ENCODE measurements around the gene SMIM27. TPM values are rescaled to one million over a fixed set of nuclear protein-coding genes. Genes with fewer than 3 reads are reported as not detected.

Gene SMIM27
- total RNA-seq, 1 experiment from 2014 or later: 13.6 TPM

- ATAC-seq (no peak), DNase-seq (ENCODE audit: low spot score) (no peak)
- Mint-ChIP-seq H3K27me3 (ENCODE audit: low read depth) (no peaks in the 10 kb centered on the region), H3K4me1 (peaks cover 3% of the 10 kb centered on the region), H3K4me3 (no peak overlapping the region), H3K9me3 (no peaks in the 10 kb centered on the region), H3K27ac (no peak overlapping the region), H3K36me3 (no peaks in the 10 kb centered on the region)
- ChIA-PET POLR2A (no interaction called here), CTCF (interaction anchor here (0.6 to 1.7 kb wide), 4 partner anchors 14 to 180 kb away, joined by 3 to 4 read pairs (median 3); partner anchors contain the start of gene RIGI)
- TF ChIP-seq SOX15 (CRISPR knock-in tag; IDR thresholded peaks at IDR 0.05): no peak
Measured at GRCh38 chr9:32558408-32558934, 6.3 kb downstream of the SMIM27 start.

GRCh38 chr9:32565967-32566366, 13.8 kb downstream of the SMIM27 start:
- H3K9me3 Mint-ChIP-seq: no peaks in the 10 kb centered on the region
- no peaks in the 10 kb centered on the region for H3K4me1 Mint-ChIP-seq
- H3K27me3 Mint-ChIP-seq (ENCODE audit: low read depth): no peaks in the 10 kb centered on the region
- CTCF ChIA-PET: interaction anchor here (2.2 kb wide), 1 partner anchor 188 kb away, joined by 11 read pairs; no protein-coding TSS in a partner anchor
- POLR2A ChIA-PET: interaction anchor here (0.6 kb wide), 1 partner anchor 14 kb away, joined by 4 read pairs; no protein-coding TSS in a partner anchor
- ATAC-seq: no peak
- H3K4me3 Mint-ChIP-seq: no peak overlapping the region
- no peak overlapping the region for H3K27ac Mint-ChIP-seq
- peaks cover 31% of the 10 kb centered on the region for H3K36me3 Mint-ChIP-seq
- no peak for TF ChIP-seq PRRX2 (CRISPR knock-in tag; IDR thresholded peaks at IDR 0.05)
- TF ChIP-seq GRHL2 (CRISPR knock-in tag; IDR thresholded peaks at IDR 0.05; ENCODE audit: insufficient replicate concordance, severe bottlenecking): no peak
- no peak for TF ChIP-seq ZNF219 (CRISPR knock-in tag; IDR thresholded peaks at IDR 0.05; ENCODE audit: borderline replicate concordance)
- no peak for TF ChIP-seq NR1H2 (CRISPR knock-in tag; IDR thresholded peaks at IDR 0.05)
- TF ChIP-seq ZNF512 (CRISPR knock-in tag; IDR thresholded peaks at IDR 0.05; ENCODE audit: borderline replicate concordance): no peak
- TF ChIP-seq ZBTB43 (CRISPR knock-in tag; IDR thresholded peaks at IDR 0.05): no peak
- TF ChIP-seq SOX15 (CRISPR knock-in tag; IDR thresholded peaks at IDR 0.05): no peak
- TF ChIP-seq GTF2I (CRISPR knock-in tag; conservative IDR thresholded peaks at IDR 0.05): no peak
- no peak for TF ChIP-seq ZMAT4 (CRISPR knock-in tag; IDR thresholded peaks at IDR 0.05)
- TF ChIP-seq RORB (CRISPR knock-in tag; IDR thresholded peaks at IDR 0.05): no peak
- no peak for TF ChIP-seq TCF7 (CRISPR knock-in tag; IDR thresholded peaks at IDR 0.05; ENCODE audit: low read depth)
- no peak for TF ChIP-seq ZNF121 (CRISPR knock-in tag; IDR thresholded peaks at IDR 0.05)
- no peak for TF ChIP-seq E2F4 (CRISPR knock-in tag; IDR thresholded peaks at IDR 0.05; ENCODE audit: borderline replicate concordance, low read depth)
- TF ChIP-seq USF2 (CRISPR knock-in tag; IDR thresholded peaks at IDR 0.05): no peak
- no peak for TF ChIP-seq ELF4 (CRISPR knock-in tag; IDR thresholded peaks at IDR 0.05; ENCODE audit: low read depth)
- no peak for DNase-seq (ENCODE audit: low spot score)

GRCh38 chr9:32566770-32567169, 14.6 kb downstream of the SMIM27 start:
- TF ChIP-seq CDX4 (CRISPR knock-in tag; IDR thresholded peaks at IDR 0.05; ENCODE audit: borderline replicate concordance) (no peak), ATF1 (CRISPR knock-in tag; IDR thresholded peaks at IDR 0.05) (no peak), TEAD4 (CRISPR knock-in tag; IDR thresholded peaks at IDR 0.05) (no peak), SOX15 (CRISPR knock-in tag; IDR thresholded peaks at IDR 0.05) (no peak), ZNF396 (CRISPR knock-in tag; IDR thresholded peaks at IDR 0.05; ENCODE audit: borderline replicate concordance) (no peak), E2F1 (CRISPR knock-in tag; IDR thresholded peaks at IDR 0.05) (no peak), OVOL2 (CRISPR knock-in tag; IDR thresholded peaks at IDR 0.05; ENCODE audit: borderline replicate concordance) (no peak), CTCF (IDR thresholded peaks at IDR 0.05) (no peak), USF2 (CRISPR knock-in tag; IDR thresholded peaks at IDR 0.05) (no peak)
- ChIA-PET POLR2A (no interaction called here), CTCF (interaction anchor here (2.2 kb wide), 1 partner anchor 188 kb away, joined by 11 read pairs; no protein-coding TSS in a partner anchor)
- DNase-seq (ENCODE audit: low spot score) (no peak), ATAC-seq (no peak)
- no peaks in the 10 kb centered on the region for H3K27me3 Mint-ChIP-seq (ENCODE audit: low read depth)
- no peak overlapping the region for H3K27ac Mint-ChIP-seq
- peaks cover 31% of the 10 kb centered on the region for H3K36me3 Mint-ChIP-seq
- no peak overlapping the region for H3K4me3 Mint-ChIP-seq
- peaks cover 2% of the 10 kb centered on the region; the same call in 1 of the 2 replicates for H3K4me1 Mint-ChIP-seq
- H3K9me3 Mint-ChIP-seq: no peaks in the 10 kb centered on the region

Data from WTC11 (cell line).